Osteoblast (primary cell): ENCODE measurements around the gene MKNK1. TPM values are rescaled to one million over a fixed set of nuclear protein-coding genes. Genes with fewer than 3 reads are reported as not detected.

Source experiments
- DNase-seq: peaks from one replicate; pipeline ENCODE4 v3.0.0; 2011; ENCODE audit warnings: low spot score, mixed read lengths; ENCODE audit not compliant: insufficient read length; ENCODE audit errors: missing footprints
- H2AFZ ChIP-seq: 2 replicates; pipeline ENCODE4 v1.6.0; 2011; ENCODE audit warnings: mild to moderate bottlenecking, low read length
- H3K27ac ChIP-seq: 2 replicates; pipeline ENCODE4 v1.5.1; 2011; ENCODE audit warnings: mild to moderate bottlenecking, low read depth, low read length, moderate library complexity
- H3K27me3 ChIP-seq: 2 replicates; pipeline ENCODE4 v1.6.0; 2012; ENCODE audit warnings: mild to moderate bottlenecking, control low read depth, inconsistent platforms, low read length, moderate library complexity; ENCODE audit not compliant: insufficient read depth
- H3K36me3 ChIP-seq: 2 replicates; pipeline ENCODE4 v1.5.1; 2011; ENCODE audit warnings: mild to moderate bottlenecking, low read length, control low read depth, moderate library complexity; ENCODE audit not compliant: insufficient read depth
- H3K4me1 ChIP-seq: 2 replicates; pipeline ENCODE4 v1.5.1; 2011; ENCODE audit warnings: mild to moderate bottlenecking, low read length, control low read depth, moderate library complexity; ENCODE audit not compliant: insufficient read depth
- H3K4me2 ChIP-seq: 2 replicates; pipeline ENCODE4 v1.6.0; 2011; ENCODE audit warnings: mild to moderate bottlenecking, low read length; ENCODE audit not compliant: insufficient read depth
- H3K4me3 ChIP-seq: fragments of 200-600 bp; sonication (generic); 3 replicates; pipeline ENCODE4 v1.5.1; 2012; ENCODE audit warnings: mild to moderate bottlenecking, low read length, inconsistent platforms; ENCODE audit not compliant: insufficient read depth
- H3K79me2 ChIP-seq: 2 replicates; pipeline ENCODE4 v1.6.0; 2012; ENCODE audit warnings: mild to moderate bottlenecking, low read length, control low read depth, inconsistent platforms; ENCODE audit not compliant: insufficient read depth
- H3K9me3 ChIP-seq: 2 replicates; pipeline ENCODE4 v1.5.1; 2011; ENCODE audit warnings: low read depth, low read length, control low read depth
- H4K20me1 ChIP-seq: 2 replicates; pipeline ENCODE4 v1.6.0; 2012; ENCODE audit warnings: mild to moderate bottlenecking, low read length, control low read depth; ENCODE audit not compliant: insufficient read depth
- CTCF ChIP-seq: IDR thresholded peaks from 2 replicates; pipeline ENCODE4 v1.5.1; 2011; ENCODE audit warnings: mild to moderate bottlenecking, low read depth, low read length, moderate library complexity; ENCODE audit errors: extremely low read depth
- total RNA-seq: library from RNA; depleted of rRNA; stranded (reverse); fragments of >200 nt; gene quantifications from 2 replicates; pipeline ENCODE4 v1.2.3, GENCODE V29; 2012

Gene MKNK1
- total RNA-seq, 1 donor = 31.8 TPM

- no peak overlapping the region for H2AFZ ChIP-seq
- H3K36me3 ChIP-seq = no peaks in the 10 kb centered on the region
- TF ChIP-seq CTCF = no peak
- H3K9me3 ChIP-seq = no peaks in the 10 kb centered on the region
- H3K27ac ChIP-seq = peak overlapping the region; percentile 24
- H3K4me2 ChIP-seq = peak overlapping the region; percentile 51
- H3K4me1 ChIP-seq = peaks cover 29% of the 10 kb centered on the region
- no peaks in the 10 kb centered on the region for H3K79me2 ChIP-seq
- DNase-seq = peak; percentile 93
- H3K4me3 ChIP-seq = no peak overlapping the region
- H3K27me3 ChIP-seq = peaks cover 4% of the 10 kb centered on the region
- H4K20me1 ChIP-seq = no peaks in the 10 kb centered on the region
Measured at GRCh38 chr1:46522184-46522968, 81.7 kb downstream of the MKNK1 start.

GRCh38 chr1:46521414-46521813 is 82.7 kb downstream of the MKNK1 start:
- no peaks in the 10 kb centered on the region for H3K9me3 ChIP-seq
- H3K4me1 ChIP-seq = peaks cover 29% of the 10 kb centered on the region
- no peak overlapping the region for H3K4me2 ChIP-seq
- H3K4me3 ChIP-seq = no peak overlapping the region
- no peak for TF ChIP-seq CTCF
- no peaks in the 10 kb centered on the region for H4K20me1 ChIP-seq
- peaks cover 9% of the 10 kb centered on the region for H3K27me3 ChIP-seq
- no peaks in the 10 kb centered on the region for H3K79me2 ChIP-seq
- H3K27ac ChIP-seq = no peak overlapping the region
- no peak overlapping the region for H2AFZ ChIP-seq
- no peak for DNase-seq
- H3K36me3 ChIP-seq = no peaks in the 10 kb centered on the region

- peak overlapping the region; percentile 22 for H3K27ac ChIP-seq
- H3K4me1 ChIP-seq = peaks cover 29% of the 10 kb centered on the region
- TF ChIP-seq CTCF = no peak
- DNase-seq = peak; percentile 98
- H3K27me3 ChIP-seq = peaks cover 5% of the 10 kb centered on the region
- no peaks in the 10 kb centered on the region for H3K9me3 ChIP-seq
- H3K4me2 ChIP-seq = peak overlapping the region; percentile 59
- H3K36me3 ChIP-seq = no peaks in the 10 kb centered on the region
- no peaks in the 10 kb centered on the region for H3K79me2 ChIP-seq
- H4K20me1 ChIP-seq = no peaks in the 10 kb centered on the region
- no peak overlapping the region for H2AFZ ChIP-seq
- peak overlapping the region; percentile 16 for H3K4me3 ChIP-seq
Measured at GRCh38 chr1:46520063-46520911, 83.8 kb downstream of the MKNK1 start.

GRCh38 chr1:46519209-46519608 is 84.9 kb downstream of the MKNK1 start:
- Histone ChIP-seq H3K36me3 (no peaks in the 10 kb centered on the region), H3K4me1 (peaks cover 29% of the 10 kb centered on the region), H3K79me2 (no peaks in the 10 kb centered on the region), H4K20me1 (no peaks in the 10 kb centered on the region), H3K4me2 (no peak overlapping the region), H2AFZ (no peak overlapping the region), H3K27ac (no peak overlapping the region), H3K4me3 (no peak overlapping the region), H3K27me3 (peaks cover 8% of the 10 kb centered on the region), H3K9me3 (no peaks in the 10 kb centered on the region)
- TF ChIP-seq CTCF = no peak
- peak; percentile 81 for DNase-seq
